ENCODE data around the gene FGR.

FGR gene

DNA sequence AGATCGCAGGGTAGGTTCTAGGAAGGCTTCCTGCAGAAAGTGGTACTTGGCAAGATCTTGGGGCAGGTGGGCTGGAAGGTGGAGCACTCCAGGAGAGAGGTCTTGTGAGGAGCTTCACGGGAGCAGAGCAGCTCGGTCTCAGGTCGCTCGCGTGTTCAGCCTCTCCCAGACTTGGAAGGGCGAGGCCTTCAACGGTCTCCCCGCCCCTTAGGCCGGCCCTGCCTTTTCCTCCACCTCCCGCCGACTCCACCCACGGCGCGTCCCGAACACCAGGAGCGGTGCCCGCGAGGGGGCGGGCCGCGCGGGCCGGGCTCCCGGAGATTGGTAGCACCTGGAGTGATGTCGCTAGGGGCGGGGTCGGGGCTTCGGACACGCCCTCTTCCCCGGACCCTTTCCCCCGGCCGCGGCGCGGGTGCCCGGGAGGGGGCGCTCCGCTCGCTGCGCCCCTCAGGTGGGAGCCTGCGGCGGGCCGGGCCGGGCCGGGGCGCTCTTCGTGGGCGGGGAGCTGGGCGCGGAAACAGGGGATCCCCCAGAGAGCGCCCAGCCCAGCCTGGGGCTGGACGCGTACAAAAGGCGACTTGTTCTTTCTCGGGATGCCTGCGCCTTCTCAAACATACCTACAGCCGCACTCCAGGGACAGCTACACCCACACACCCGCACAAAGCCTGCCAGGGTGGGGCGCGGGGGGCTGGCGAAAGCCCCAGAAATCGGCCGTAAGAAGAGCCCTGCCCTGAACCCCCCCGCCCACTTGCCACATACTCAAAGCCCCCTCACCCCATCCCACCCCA, 66.5 kb downstream of the FGR start:
- peak; percentile 97 for DNase-seq (ENCODE audit: low spot score)
- TF ChIP-seq, protein P1, sequence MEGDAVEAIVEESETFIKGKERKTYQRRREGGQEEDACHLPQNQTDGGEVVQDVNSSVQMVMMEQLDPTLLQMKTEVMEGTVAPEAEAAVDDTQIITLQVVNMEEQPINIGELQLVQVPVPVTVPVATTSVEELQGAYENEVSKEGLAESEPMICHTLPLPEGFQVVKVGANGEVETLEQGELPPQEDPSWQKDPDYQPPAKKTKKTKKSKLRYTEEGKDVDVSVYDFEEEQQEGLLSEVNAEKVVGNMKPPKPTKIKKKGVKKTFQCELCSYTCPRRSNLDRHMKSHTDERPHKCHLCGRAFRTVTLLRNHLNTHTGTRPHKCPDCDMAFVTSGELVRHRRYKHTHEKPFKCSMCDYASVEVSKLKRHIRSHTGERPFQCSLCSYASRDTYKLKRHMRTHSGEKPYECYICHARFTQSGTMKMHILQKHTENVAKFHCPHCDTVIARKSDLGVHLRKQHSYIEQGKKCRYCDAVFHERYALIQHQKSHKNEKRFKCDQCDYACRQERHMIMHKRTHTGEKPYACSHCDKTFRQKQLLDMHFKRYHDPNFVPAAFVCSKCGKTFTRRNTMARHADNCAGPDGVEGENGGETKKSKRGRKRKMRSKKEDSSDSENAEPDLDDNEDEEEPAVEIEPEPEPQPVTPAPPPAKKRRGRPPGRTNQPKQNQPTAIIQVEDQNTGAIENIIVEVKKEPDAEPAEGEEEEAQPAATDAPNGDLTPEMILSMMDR (IDR thresholded peaks at IDR 0.05), result peak; percentile 60
- H3K27ac ChIP-seq, result peak overlapping the region; percentile 97 to 98
- H3K4me3 ChIP-seq, result peak overlapping the region; percentile 66

DNA sequence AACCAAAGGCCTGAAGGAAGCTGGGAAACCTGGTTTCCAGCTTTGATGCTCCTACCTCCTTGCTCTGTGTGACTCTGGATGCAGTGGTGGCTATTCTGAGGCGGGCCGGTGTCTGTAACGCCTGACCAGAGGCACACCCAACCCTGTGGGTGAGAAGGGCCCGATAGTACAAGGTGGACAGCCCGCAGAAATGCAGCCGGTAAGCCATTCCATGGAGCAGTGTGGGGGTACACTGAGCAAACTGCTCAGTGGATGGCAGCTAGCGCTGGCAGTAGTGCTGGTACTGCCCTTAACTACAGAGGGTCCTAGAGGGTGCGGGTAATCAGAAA, 67.0 kb downstream of the FGR start:
- DNase-seq (ENCODE audit: low spot score), result no peak
- peak overlapping the region; percentile 97 to 98 for H3K27ac ChIP-seq
- H3K4me3 ChIP-seq, result peak overlapping the region; percentile 66
- TF ChIP-seq, protein P1 (IDR thresholded peaks at IDR 0.05), result no peak

DNA sequence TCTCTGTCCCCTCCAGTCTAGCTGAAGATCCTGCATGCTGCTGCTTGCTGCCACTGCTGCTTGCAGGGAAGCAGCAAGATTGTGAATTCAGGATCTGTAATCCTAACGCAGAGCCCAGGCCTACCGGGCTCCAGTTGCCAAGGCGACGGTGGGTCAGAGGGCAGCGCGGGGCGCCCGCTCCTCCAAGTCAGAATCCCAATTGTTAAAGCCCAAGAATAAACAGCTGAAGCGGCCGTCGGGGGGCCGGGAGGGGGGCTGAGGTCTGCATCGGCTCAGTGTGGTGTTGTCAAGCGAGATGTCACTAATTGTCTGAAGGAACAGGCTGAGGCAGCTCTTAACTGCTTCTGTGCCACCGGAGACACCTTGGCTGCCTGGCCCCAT, 67.8 kb downstream of the FGR start:
- DNase-seq (ENCODE audit: low spot score), result no peak
- H3K4me3 ChIP-seq, result peak overlapping the region; percentile 25
- H3K27ac ChIP-seq, result peak overlapping the region; percentile 92 to 98
- TF ChIP-seq, protein P1 (IDR thresholded peaks at IDR 0.05), result no peak

DNA sequence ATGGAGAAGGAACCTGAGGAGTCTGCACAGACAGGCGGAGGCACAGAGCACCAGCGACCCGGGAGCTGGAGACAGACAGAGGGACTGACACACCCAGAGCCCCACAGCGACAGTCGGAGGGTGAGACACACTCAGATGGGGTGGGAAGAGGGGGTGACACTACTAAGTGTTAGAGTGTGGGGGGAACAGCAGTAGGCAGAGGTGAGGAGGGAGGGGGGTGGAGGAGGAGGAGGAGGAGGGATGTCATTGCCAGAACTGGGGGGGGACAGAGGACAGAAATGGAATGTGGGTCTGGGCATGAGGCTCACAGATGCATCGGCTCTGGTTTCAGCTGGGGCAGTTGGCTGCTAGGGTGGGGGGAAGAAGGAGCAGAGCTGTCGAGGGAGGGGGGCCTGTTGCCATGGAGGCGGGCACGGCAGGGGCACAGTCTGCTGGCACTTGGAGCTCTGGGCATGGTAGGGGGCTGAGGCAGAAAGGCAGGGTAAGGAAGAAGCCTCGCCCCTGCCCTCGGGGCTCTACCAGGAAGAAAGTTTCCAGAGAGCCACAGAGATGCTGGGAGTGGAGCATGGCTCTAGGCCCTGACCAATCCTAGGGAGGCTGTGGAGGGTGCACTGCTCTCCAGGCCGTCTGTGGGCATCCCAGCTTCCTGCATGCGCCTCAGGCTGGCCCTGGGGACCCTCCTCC, 68.4 kb downstream of the FGR start:
- H3K27ac ChIP-seq, result peak overlapping the region; percentile 92 to 98
- DNase-seq (ENCODE audit: low spot score), result no peak
- TF ChIP-seq, protein P1 (IDR thresholded peaks at IDR 0.05), result no peak
- peak overlapping the region; percentile 25 for H3K4me3 ChIP-seq

DNA sequence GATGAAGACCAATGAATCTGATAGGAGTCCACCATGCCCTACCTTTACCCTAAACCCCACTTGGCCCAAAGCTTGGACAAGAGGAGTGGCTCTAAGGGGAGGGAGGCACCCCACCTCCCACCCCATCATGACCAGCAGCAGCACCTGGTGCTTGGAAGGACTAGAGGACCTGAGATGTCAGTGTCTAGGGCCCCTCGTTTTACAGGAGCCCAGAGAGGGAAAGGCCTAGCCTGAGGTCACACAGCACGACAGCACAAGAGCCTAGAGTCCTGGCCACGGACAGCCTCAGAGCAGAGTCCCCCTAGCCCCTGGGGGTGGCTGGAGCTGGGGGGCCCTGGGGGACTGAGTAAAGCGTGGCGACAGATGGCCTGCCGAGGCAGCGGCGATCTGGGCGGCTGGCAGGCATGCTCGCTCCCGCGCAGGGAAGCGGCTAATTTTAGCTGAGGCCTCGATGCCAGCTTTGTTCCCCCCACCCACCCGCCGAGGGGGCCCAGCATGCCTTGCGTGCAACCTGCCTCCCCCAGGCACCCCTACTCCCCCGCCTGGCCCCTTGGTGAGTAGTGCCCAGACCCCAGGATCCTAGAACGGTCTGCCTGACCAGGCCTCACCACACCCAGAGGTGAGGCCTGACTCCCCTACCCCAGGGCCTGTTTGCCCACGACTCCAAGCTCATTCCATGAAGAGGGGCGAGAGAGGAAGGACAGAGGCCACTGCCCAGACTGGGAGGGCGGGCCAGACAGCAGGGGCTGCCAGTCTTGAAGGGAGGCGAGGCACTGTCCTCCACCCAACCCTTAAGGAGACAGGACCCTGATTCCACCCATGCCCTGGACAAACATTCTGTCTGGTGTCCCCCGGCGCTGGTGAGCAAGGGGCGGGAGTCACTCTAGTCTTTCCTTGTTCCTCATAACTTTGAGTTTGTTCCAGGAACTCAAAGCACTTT, 70.0 kb downstream of the FGR start:
- no peak for DNase-seq (ENCODE audit: low spot score)
- Histone ChIP-seq H3K27ac (peak overlapping the region; percentile 92 to 98), H3K4me3 (peak overlapping the region; percentile 52)
- TF ChIP-seq, protein P1 (IDR thresholded peaks at IDR 0.05), result no peak

DNA sequence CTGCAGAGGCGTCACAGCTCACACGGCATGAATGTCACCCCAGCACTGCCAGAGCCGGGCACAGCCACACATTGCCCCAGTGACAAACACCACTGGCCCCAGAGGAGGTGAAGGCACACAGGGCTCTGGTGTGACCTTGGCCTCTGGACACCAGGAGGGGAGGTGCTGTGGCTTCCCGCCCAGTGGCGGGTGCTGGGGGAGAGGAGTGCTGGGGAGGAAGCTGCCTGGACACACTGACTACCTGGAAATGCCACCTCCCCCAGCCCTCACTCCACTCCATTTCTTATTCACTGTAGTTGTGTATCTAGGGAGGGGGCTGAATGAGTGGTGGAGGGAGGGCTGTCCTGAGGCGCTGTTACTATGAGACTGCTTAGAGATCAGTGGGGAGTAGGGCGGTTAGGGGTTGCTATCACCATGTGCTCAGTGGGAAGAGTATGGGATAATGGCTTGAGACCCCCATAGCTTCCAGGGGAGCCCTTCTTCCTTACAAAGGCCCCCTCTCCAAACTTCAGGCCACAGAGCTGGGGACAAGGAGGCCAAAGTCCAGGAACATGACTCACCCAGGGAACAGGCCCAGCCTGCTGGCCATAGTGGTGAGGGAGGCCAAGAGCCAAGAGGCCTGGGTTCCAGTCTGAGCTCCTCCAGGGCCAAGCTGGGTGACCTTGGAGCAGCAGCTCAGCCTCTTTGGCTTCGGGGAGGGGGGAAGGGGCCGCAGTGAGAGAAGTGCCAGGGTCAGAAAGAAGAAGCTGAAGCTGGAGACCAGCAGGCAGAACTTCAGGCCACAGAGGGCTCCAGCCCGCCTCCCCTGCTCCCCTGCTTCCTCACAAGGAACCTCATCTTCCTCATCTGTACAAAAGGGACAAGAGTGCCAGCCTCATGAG, 71.2 kb downstream of the FGR start:
- peak overlapping the region; percentile 92 to 98 for H3K27ac ChIP-seq
- TF ChIP-seq, protein P1 (IDR thresholded peaks at IDR 0.05), result no peak
- no peak for DNase-seq (ENCODE audit: low spot score)
- peak overlapping the region; percentile 52 for H3K4me3 ChIP-seq

Measured in coronary artery (tissue), 2 donors.